Tibial nerve (tissue), 4 donors: ENCODE results near the gene ACOT4. TPM values are rescaled to one million over a fixed set of nuclear protein-coding genes. Genes with fewer than 3 reads are reported as not detected.
"Not testable (repeated sequence)": the region's sequence is repeated elsewhere in the genome, so short reads cannot be mapped to it uniquely, and the experiment has no call there.

Experiments
- DNase-seq, 2 donors: peaks; one replicate each; pipeline ENCODE4 v3.0.0-alpha.2; 2019; ENCODE audit warnings: low spot score in 2 of 2
- H3K27ac ChIP-seq, 4 donors: fragments of 200-600 bp; sonication (generic) in 3 of 4; one replicate each; pipeline ENCODE4 v1.5.1; 2017 to 2019; ENCODE audit warnings: mild to moderate bottlenecking in 1 of 4
- H3K27me3 ChIP-seq, 2 donors: fragments of 200-600 bp; sonication (generic) in 1 of 2; one replicate each; pipeline versions ENCODE4 v1.5.1 to v1.6.0; 2017 to 2019
- H3K36me3 ChIP-seq, 3 donors: fragments of 200-600 bp; sonication (generic); one replicate each; pipeline ENCODE4 v1.5.1; 2018 to 2019
- H3K4me1 ChIP-seq, 4 donors: fragments of 200-600 bp; sonication (generic) in 3 of 4; one replicate each; pipeline ENCODE4 v1.5.1; 2017 to 2019
- H3K4me3 ChIP-seq, 4 donors: fragments of 200-600 bp; sonication (generic) in 3 of 4; one replicate each; pipeline ENCODE4 v1.5.1; 2017 to 2019; ENCODE audit warnings: mild to moderate bottlenecking in 1 of 4, moderate library complexity in 1 of 4
- H3K9me3 ChIP-seq, 4 donors: fragments of 200-600 bp; sonication (generic) in 3 of 4; one replicate each; pipeline ENCODE4 v1.5.1; 2017 to 2019
- CTCF ChIP-seq, 5 experiments: fragments of 200-600 bp in 3 of 5; fragments of 450-650 bp in 2 of 5; sonication (generic) in 3 of 5; IDR thresholded peaks; one replicate each; pipeline ENCODE4 v1.5.1; 2016 to 2019; ENCODE audit warnings: antibody characterized with exemption in 5 of 5, mild to moderate bottlenecking in 3 of 5, moderate library complexity in 2 of 5
- EP300 ChIP-seq, 2 donors: sonication (generic); formaldehyde crosslinking; IDR thresholded peaks; one replicate each; pipeline ENCODE4 v1.6.1; 2017; ENCODE audit warnings: antibody characterized with exemption in 2 of 2, mild to moderate bottlenecking in 1 of 2
- POLR2A ChIP-seq, 2 donors: fragments of 450-650 bp; IDR thresholded peaks; one replicate each; pipeline ENCODE4 v1.6.1; 2017; ENCODE audit warnings: antibody characterized with exemption in 2 of 2, mild to moderate bottlenecking in 2 of 2, moderate library complexity in 2 of 2
- WGBS, 2 donors: methylation state at CpG; one replicate each; pipeline ENCODE4 v1.1.5; 2018; 5-methylcytosine and 5-hydroxymethylcytosine counted together
- total RNA-seq, 4 donors: library from RNA; depleted of rRNA; stranded (reverse); fragments of >200 nt; gene quantifications; one replicate each; pipeline ENCODE4 v1.1.0, GENCODE V29; 2016

ACOT4 gene
- total RNA-seq, 4 donors from 2014 or later, result 0.20 to 3.3 (median 1.6) TPM

- H3K27ac ChIP-seq, result peak overlapping the region in 1 of 4 donors; percentile 93
These were observed 20.8 kb upstream of the ACOT4 start for GRCh38 chr14:73570913-73571312.

GRCh38 chr14:73573034-73573433, 18.6 kb upstream of the ACOT4 start:
- H3K27ac ChIP-seq, DNase-seq, H3K36me3 ChIP-seq, H3K9me3 ChIP-seq, H3K4me3 ChIP-seq, H3K27me3 ChIP-seq: not testable (repeated sequence)
- WGBS, 2 donors, result 57% methylated on average over 5 of the region's 5 CpGs
- peaks cover 0 to 15% (median 9%) of the 10 kb centered on the region in 4 donors for H3K4me1 ChIP-seq

More at GRCh38 chr14:73570913-73571312, 20.8 kb upstream of the ACOT4 start:
- H3K9me3 ChIP-seq, H3K36me3 ChIP-seq, H3K4me3 ChIP-seq, H3K27me3 ChIP-seq: not testable (repeated sequence)
- peaks cover 0 to 24% (median 17%) of the 10 kb centered on the region in 4 donors for H3K4me1 ChIP-seq
- 33 to 55% methylated on average over 5 to 8 of the region's 8 CpGs for WGBS, 2 donors
- peak; percentile 29 to 49 (median 48) for TF ChIP-seq CTCF (IDR thresholded peaks at IDR 0.05)
- peak; percentile 18 to 43 for DNase-seq

GRCh38 chr14:73573740-73574139, 17.9 kb upstream of the ACOT4 start:
- not testable (repeated sequence) for H3K4me1 ChIP-seq, H3K27ac ChIP-seq, H3K36me3 ChIP-seq, H3K9me3 ChIP-seq, H3K27me3 ChIP-seq, DNase-seq, H3K4me3 ChIP-seq
- WGBS, 2 donors, result 91 to 96% methylated on average over 4 of the region's 4 CpGs

GRCh38 chr14:73574251-73574650, 17.4 kb upstream of the ACOT4 start:
- not testable (repeated sequence) for H3K27ac ChIP-seq, H3K4me1 ChIP-seq, DNase-seq, H3K4me3 ChIP-seq, H3K36me3 ChIP-seq, H3K9me3 ChIP-seq, H3K27me3 ChIP-seq
- WGBS, 2 donors, result 92 to 95% methylated on average over 7 of the region's 7 CpGs

GRCh38 chr14:73576391-73576790, 15.3 kb upstream of the ACOT4 start:
- TF ChIP-seq CTCF (IDR thresholded peaks at IDR 0.05) (no peak), POLR2A (IDR thresholded peaks at IDR 0.05) (no peak), EP300 (IDR thresholded peaks at IDR 0.05) (no peak)
- H3K36me3 ChIP-seq, result peaks cover 0 to 10% (median 0%) of the 10 kb centered on the region in 3 donors
- H3K4me1 ChIP-seq, result no peaks in the 10 kb centered on the region
- DNase-seq, result no peak
- no peak overlapping the region for H3K4me3 ChIP-seq
- H3K9me3 ChIP-seq, result no peaks in the 10 kb centered on the region
- WGBS, 2 donors, result 82 to 93% methylated on average over 3 of the region's 3 CpGs
- H3K27ac ChIP-seq, result no peak overlapping the region
- H3K27me3 ChIP-seq, result no peaks in the 10 kb centered on the region

- H3K9me3 ChIP-seq, H3K4me3 ChIP-seq, H3K36me3 ChIP-seq, H3K4me1 ChIP-seq, H3K27me3 ChIP-seq, H3K27ac ChIP-seq, DNase-seq: not testable (repeated sequence)
- 100% methylated on average over 2 of the region's 2 CpGs; no CpG with 5 or more reads in 1 of the 2 donors for WGBS, 2 donors
These were observed 14.5 kb upstream of the ACOT4 start for GRCh38 chr14:73577214-73577613.

- H3K27me3 ChIP-seq, H3K4me3 ChIP-seq, H3K9me3 ChIP-seq, H3K36me3 ChIP-seq, DNase-seq, H3K4me1 ChIP-seq, H3K27ac ChIP-seq: not testable (repeated sequence)
- WGBS, 2 donors, result 82 to 85% methylated on average over 10 of the region's 11 CpGs
These were observed 9.3 kb upstream of the ACOT4 start for GRCh38 chr14:73582102-73582979.

- H3K9me3 ChIP-seq, result no peaks in the 10 kb centered on the region
- TF ChIP-seq CTCF (IDR thresholded peaks at IDR 0.05) (no peak), POLR2A (IDR thresholded peaks at IDR 0.05) (no peak), EP300 (IDR thresholded peaks at IDR 0.05) (no peak)
- WGBS, 2 donors, result 79 to 86% methylated on average over 1 of the region's 1 CpG
These were observed 3.0 kb upstream of the ACOT4 start for GRCh38 chr14:73588695-73589094.

More at GRCh38 chr14:73588695-73589094, 3.0 kb upstream of the ACOT4 start:
- H3K4me1 ChIP-seq, result peaks cover 0 to 11% (median 0%) of the 10 kb centered on the region in 4 donors
- no peak overlapping the region for H3K27ac ChIP-seq
- no peaks in the 10 kb centered on the region for H3K27me3 ChIP-seq
- H3K4me3 ChIP-seq, result no peak overlapping the region
- H3K36me3 ChIP-seq, result no peaks in the 10 kb centered on the region
- no peak for DNase-seq
